Activated CD4-positive, alpha-beta T cell treated with anti-CD3 and anti-CD28 coated beads for 24 hours (primary cell): ENCODE data around the gene GPC3.

ENCODE experiments used
- DNase-seq, 2 donors: peaks; one replicate each; pipeline ENCODE4 v3.0.0-alpha.2; 2020; ENCODE audit warnings: low read depth in 2 of 2

The GPC3 gene

GRCh38 chrX:133846311-133846710 is 139.1 kb downstream of the GPC3 start:
- no peak for DNase-seq

- DNase-seq = no peak
Observed at GRCh38 chrX:133840415-133840814, 145.0 kb downstream of the GPC3 start.

- DNase-seq = peak in 1 of 2 donors; percentile 34
Observed at GRCh38 chrX:133838761-133839676, 146.4 kb downstream of the GPC3 start.

GRCh38 chrX:133837091-133837490 is 148.3 kb downstream of the GPC3 start:
- DNase-seq = no peak

- DNase-seq = no peak
Observed at GRCh38 chrX:133836561-133836960, 148.8 kb downstream of the GPC3 start.

GRCh38 chrX:133834771-133835170 is 150.6 kb downstream of the GPC3 start:
- DNase-seq = no peak

GRCh38 chrX:133819546-133819945 is 165.8 kb downstream of the GPC3 start:
- DNase-seq = no peak

GRCh38 chrX:133818019-133818418 is 167.4 kb downstream of the GPC3 start:
- no peak for DNase-seq

- DNase-seq = no peak
Observed at GRCh38 chrX:133815496-133815895, 169.9 kb downstream of the GPC3 start.

GRCh38 chrX:133813971-133814370 is 171.4 kb downstream of the GPC3 start:
- no peak for DNase-seq

- no peak for DNase-seq
Observed at GRCh38 chrX:133812402-133812801, 173.0 kb downstream of the GPC3 start.

- DNase-seq = no peak
Observed at GRCh38 chrX:133810925-133811324, 174.5 kb downstream of the GPC3 start.

GRCh38 chrX:133804072-133804471 is 181.3 kb downstream of the GPC3 start:
- no peak for DNase-seq

- no peak for DNase-seq
Observed at GRCh38 chrX:133796282-133796681, 189.1 kb downstream of the GPC3 start.

GRCh38 chrX:133794126-133794525 is 191.3 kb downstream of the GPC3 start:
- DNase-seq = no peak

- no peak for DNase-seq
Observed at GRCh38 chrX:133793626-133794025, 191.8 kb downstream of the GPC3 start.

GRCh38 chrX:133792198-133792953 is 193.0 kb downstream of the GPC3 start:
- DNase-seq = peak; percentile 10 to 43

GRCh38 chrX:133789829-133790228 is 195.6 kb downstream of the GPC3 start:
- DNase-seq = no peak

- DNase-seq = no peak
Observed at GRCh38 chrX:133786382-133786781, 199.0 kb downstream of the GPC3 start.

- DNase-seq = no peak
Observed at GRCh38 chrX:133783274-133783673, 202.1 kb downstream of the GPC3 start.

GRCh38 chrX:133781174-133781573 is 204.2 kb downstream of the GPC3 start:
- no peak for DNase-seq

GRCh38 chrX:133776072-133776471 is 209.3 kb downstream of the GPC3 start:
- peak; percentile 23 to 25 for DNase-seq

GRCh38 chrX:133774807-133775206 is 210.6 kb downstream of the GPC3 start:
- DNase-seq = no peak
